Caco-2 (cell line): Measurements from ENCODE around the gene TSC22D2. TPM values are rescaled to one million over a fixed set of nuclear protein-coding genes. Genes with fewer than 3 reads are reported as not detected.

ENCODE experiments used
- BruUV-seq: library from RNA; stranded (reverse); fragments of 400-500 nt; replicated peaks from 2 replicates; lab custom pipeline; 2021; lab: Mats Ljungman, UMichigan
- CTCF ChIA-PET: fragments of 300-600 bp; sonication (Branson Sonifier 250); formaldehyde crosslinking; loops from one replicate; lab custom pipeline; 2022; ENCODE audit warnings: antibody characterized with exemption; lab: Charles Lee
- POLR2A ChIA-PET: fragments of 300-600 bp; sonication (Branson Sonifier 250); formaldehyde crosslinking; loops from one replicate; lab custom pipeline; 2022; ENCODE audit warnings: antibody characterized with exemption; lab: Charles Lee
- DNase-seq, 2 experiments: peaks; one replicate each; pipeline versions ENCODE4 v3.0.0 to v3.0.0-alpha.2; 2020 to 2022
- H3K27me3 ChIP-seq: replicated peaks from 2 replicates; pipeline ENCODE4 v1.6.0; 2011; ENCODE audit warnings: low read length; ENCODE audit not compliant: control insufficient read depth, insufficient read depth
- H3K36me3 ChIP-seq: 2 replicates; pipeline ENCODE4 v1.5.1; 2011; ENCODE audit warnings: low read length; ENCODE audit not compliant: control insufficient read depth, insufficient read depth
- H3K4me1 ChIP-seq: fragments of 250-450 bp; sonication (Bioruptor Pico); 2 replicates; pipeline ENCODE4 v1.5.1; 2020; ENCODE audit warnings: mild to moderate bottlenecking
- H3K4me3 ChIP-seq: 2 replicates; pipeline ENCODE4 v1.5.1; 2011; ENCODE audit warnings: low read depth, mild to moderate bottlenecking, control low read depth, low read length
- H3K9me3 ChIP-seq: fragments of 250-450 bp; sonication (Bioruptor Pico); 2 replicates; pipeline ENCODE4 v1.5.1; 2020; ENCODE audit warnings: mild to moderate bottlenecking, moderate library complexity
- H3K27ac Mint-ChIP-seq: one replicate; pipeline ENCODE4 v1.8.0; 2022; ENCODE audit warnings: mixed read lengths; ENCODE audit not compliant: unreplicated experiment
- H3K27me3 Mint-ChIP-seq: one replicate; pipeline ENCODE4 v1.8.0; 2022; ENCODE audit warnings: mixed read lengths; ENCODE audit not compliant: insufficient read depth, unreplicated experiment
- H3K36me3 Mint-ChIP-seq: one replicate; pipeline ENCODE4 v1.8.0; 2022; ENCODE audit warnings: mild to moderate bottlenecking, mixed read lengths; ENCODE audit not compliant: insufficient read depth, unreplicated experiment
- H3K4me1 Mint-ChIP-seq: one replicate; pipeline ENCODE4 v1.8.0; 2022; ENCODE audit warnings: low read depth, mixed read lengths; ENCODE audit not compliant: unreplicated experiment
- H3K4me3 Mint-ChIP-seq: one replicate; pipeline ENCODE4 v1.8.0; 2022; ENCODE audit warnings: mild to moderate bottlenecking, moderate library complexity, mixed read lengths; ENCODE audit not compliant: unreplicated experiment
- H3K9me3 Mint-ChIP-seq: one replicate; pipeline ENCODE4 v1.8.0; 2022; ENCODE audit warnings: mixed read lengths; ENCODE audit not compliant: unreplicated experiment
- CTCF ChIP-seq, 2 experiments: fragments of 200-600 bp in 1 of 2; IDR thresholded peaks; 1 replicate in 1 of 2; 2 replicates in 1 of 2; pipeline versions ENCODE4 v1.5.1 to v1.8.0; 2011 to 2022; ENCODE audit warnings: antibody characterized with exemption in 1 of 2, control low read depth in 1 of 2, inconsistent platforms in 1 of 2, low read depth in 1 of 2, low read length in 1 of 2, mild to moderate bottlenecking in 1 of 2, moderate library complexity in 1 of 2; ENCODE audit not compliant: insufficient read depth in 1 of 2, severe bottlenecking in 1 of 2, unreplicated experiment in 1 of 2
- intact Hi-C: fragments of 100-400 bp; cut with micrococcal nuclease; formaldehyde crosslinking; loops from one replicate; pipeline ENCODE4 v1.10.0; 2022; ENCODE audit not compliant: unreplicated experiment
- total RNA-seq: library from RNA; stranded (reverse); gene quantifications from 2 replicates; pipeline ENCODE4 v1.2.3, GENCODE V29; 2022

TSC22D2 gene
- total RNA-seq, 1 experiment from 2014 or later, result 30.8 TPM

- no TSS peak for BruUV-seq
- no peak for DNase-seq
- Mint-ChIP-seq H3K9me3 (no peaks in the 10 kb centered on the region), H3K27ac (no peak overlapping the region), H3K27me3 (no peaks in the 10 kb centered on the region), H3K4me1 (peaks cover 5% of the 10 kb centered on the region), H3K36me3 (peaks cover 39% of the 10 kb centered on the region), H3K4me3 (no peak overlapping the region)
- Histone ChIP-seq H3K9me3 (no peaks in the 10 kb centered on the region), H3K27me3 (no peaks in the 10 kb centered on the region), H3K36me3 (no peaks in the 10 kb centered on the region; the same call in 1 of the 2 replicates), H3K4me3 (no peak overlapping the region), H3K4me1 (no peaks in the 10 kb centered on the region)
- CTCF ChIA-PET, result no interaction called here
- no peak for TF ChIP-seq CTCF (IDR thresholded peaks at IDR 0.05; ENCODE audit: insufficient read depth in 1 of 2, low read depth in 1 of 2, low read length in 1 of 2, severe bottlenecking in 1 of 2, unreplicated experiment in 1 of 2)
- intact Hi-C loops, result no loop called here
- POLR2A ChIA-PET, result no interaction called here
Measured at GRCh38 chr3:150460484-150460883, 52.4 kb downstream of the TSC22D2 start.

GRCh38 chr3:150461399-150461798 is 53.3 kb downstream of the TSC22D2 start:
- ChIA-PET CTCF (interaction anchor here (0.9 kb wide), 1 partner anchor 223 kb away, joined by 4 read pairs; no protein-coding TSS in a partner anchor), POLR2A (no interaction called here)
- no peaks in the 10 kb centered on the region for H3K4me1 ChIP-seq
- no peak overlapping the region for H3K4me3 ChIP-seq
- intact Hi-C loops, result no loop called here
- Mint-ChIP-seq H3K27me3 (no peaks in the 10 kb centered on the region), H3K27ac (no peak overlapping the region), H3K4me3 (no peak overlapping the region), H3K36me3 (peaks cover 36% of the 10 kb centered on the region), H3K9me3 (no peaks in the 10 kb centered on the region), H3K4me1 (peaks cover 5% of the 10 kb centered on the region)
- no peak for TF ChIP-seq CTCF (IDR thresholded peaks at IDR 0.05; ENCODE audit: insufficient read depth in 1 of 2, low read depth in 1 of 2, low read length in 1 of 2, severe bottlenecking in 1 of 2, unreplicated experiment in 1 of 2)
- no peaks in the 10 kb centered on the region for H3K9me3 ChIP-seq
- H3K36me3 ChIP-seq, result no peaks in the 10 kb centered on the region; the same call in 1 of the 2 replicates
- no TSS peak for BruUV-seq
- no peak for DNase-seq
- no peaks in the 10 kb centered on the region for H3K27me3 ChIP-seq

- no peak for DNase-seq
- Mint-ChIP-seq H3K27ac (no peak overlapping the region), H3K9me3 (no peaks in the 10 kb centered on the region), H3K36me3 (peaks cover 31% of the 10 kb centered on the region), H3K4me1 (peaks cover 5% of the 10 kb centered on the region), H3K4me3 (no peak overlapping the region), H3K27me3 (no peaks in the 10 kb centered on the region)
- H3K4me1 ChIP-seq, result no peaks in the 10 kb centered on the region
- intact Hi-C loops, result no loop called here
- BruUV-seq, result no TSS peak
- H3K4me3 ChIP-seq, result no peak overlapping the region
- CTCF ChIA-PET, result interaction anchor here (0.9 kb wide), 1 partner anchor 223 kb away, joined by 4 read pairs; no protein-coding TSS in a partner anchor
- no peaks in the 10 kb centered on the region for H3K27me3 ChIP-seq
- TF ChIP-seq CTCF (IDR thresholded peaks at IDR 0.05; ENCODE audit: insufficient read depth in 1 of 2, low read depth in 1 of 2, low read length in 1 of 2, severe bottlenecking in 1 of 2, unreplicated experiment in 1 of 2), result no peak
- POLR2A ChIA-PET, result no interaction called here
- H3K9me3 ChIP-seq, result no peaks in the 10 kb centered on the region
- no peaks in the 10 kb centered on the region; the same call in 1 of the 2 replicates for H3K36me3 ChIP-seq
Measured at GRCh38 chr3:150462108-150462507, 54.0 kb downstream of the TSC22D2 start.
